ENCODE results near the gene TM9SF4. TPM values are rescaled to one million over a fixed set of nuclear protein-coding genes. Genes with fewer than 3 reads are reported as not detected.

The TM9SF4 gene
- total RNA-seq, 1 donor from 2014 or later = 29.2 TPM

DNA sequence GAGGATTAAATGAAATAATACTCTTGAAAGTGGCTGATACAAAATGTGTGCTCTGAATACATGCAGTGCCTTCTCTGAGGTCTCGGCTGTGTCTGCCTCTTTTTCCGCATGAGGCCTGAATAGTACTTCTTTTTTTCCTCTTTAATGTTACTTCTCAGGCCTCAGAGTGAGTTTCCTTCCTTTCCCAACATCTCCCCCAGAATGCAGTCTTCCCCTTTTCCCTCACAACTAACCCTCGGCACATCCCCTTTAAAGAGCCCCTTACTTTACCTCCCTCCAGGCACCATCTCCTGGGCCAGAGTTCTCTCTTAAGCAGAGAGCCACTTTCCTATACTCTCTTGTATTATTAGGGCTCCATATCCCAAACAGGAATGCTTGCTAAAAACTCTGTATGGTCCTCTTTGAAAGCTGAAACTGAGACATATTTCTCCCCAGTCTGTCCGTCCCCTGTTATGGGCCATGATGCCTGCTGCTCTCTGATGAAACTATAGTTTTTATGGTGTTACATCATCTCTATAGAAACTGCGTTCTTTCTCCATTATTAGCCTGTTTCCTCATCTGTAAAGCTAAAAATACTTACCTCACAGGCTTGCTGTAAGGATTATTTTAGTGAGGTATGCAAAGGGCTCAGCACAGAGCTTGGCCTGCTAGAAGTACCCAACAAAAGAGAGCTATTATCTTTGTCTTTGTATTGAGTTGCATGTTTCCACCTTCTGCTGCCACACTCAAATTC is 95.8 kb downstream of the TM9SF4 start:
- no peaks in the 10 kb centered on the region for H3K27me3 ChIP-seq
- no peak for DNase-seq (ENCODE audit: low spot score in 2 of 2)
- TF ChIP-seq, protein P1, sequence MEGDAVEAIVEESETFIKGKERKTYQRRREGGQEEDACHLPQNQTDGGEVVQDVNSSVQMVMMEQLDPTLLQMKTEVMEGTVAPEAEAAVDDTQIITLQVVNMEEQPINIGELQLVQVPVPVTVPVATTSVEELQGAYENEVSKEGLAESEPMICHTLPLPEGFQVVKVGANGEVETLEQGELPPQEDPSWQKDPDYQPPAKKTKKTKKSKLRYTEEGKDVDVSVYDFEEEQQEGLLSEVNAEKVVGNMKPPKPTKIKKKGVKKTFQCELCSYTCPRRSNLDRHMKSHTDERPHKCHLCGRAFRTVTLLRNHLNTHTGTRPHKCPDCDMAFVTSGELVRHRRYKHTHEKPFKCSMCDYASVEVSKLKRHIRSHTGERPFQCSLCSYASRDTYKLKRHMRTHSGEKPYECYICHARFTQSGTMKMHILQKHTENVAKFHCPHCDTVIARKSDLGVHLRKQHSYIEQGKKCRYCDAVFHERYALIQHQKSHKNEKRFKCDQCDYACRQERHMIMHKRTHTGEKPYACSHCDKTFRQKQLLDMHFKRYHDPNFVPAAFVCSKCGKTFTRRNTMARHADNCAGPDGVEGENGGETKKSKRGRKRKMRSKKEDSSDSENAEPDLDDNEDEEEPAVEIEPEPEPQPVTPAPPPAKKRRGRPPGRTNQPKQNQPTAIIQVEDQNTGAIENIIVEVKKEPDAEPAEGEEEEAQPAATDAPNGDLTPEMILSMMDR (IDR thresholded peaks at IDR 0.05) = no peak
- H3K9me3 ChIP-seq = no peaks in the 10 kb centered on the region
- H3K27ac ChIP-seq = peak overlapping the region; percentile 19 to 78
- H3K4me3 ChIP-seq = peak overlapping the region in 1 of 2 donors; percentile 95
- peaks cover 0 to 33% of the 10 kb centered on the region in 2 donors for H3K4me1 ChIP-seq
- intact Hi-C loops (cut with DNase I) = loop anchor here (5.0 to 10.0 kb wide), 3 partner anchors 72 to 380 kb away; partner anchors contain the start of genes DUSP15, KIF3B and TTLL9
- H3K36me3 ChIP-seq = peaks cover 16 to 17% of the 10 kb centered on the region in 2 donors

DNA sequence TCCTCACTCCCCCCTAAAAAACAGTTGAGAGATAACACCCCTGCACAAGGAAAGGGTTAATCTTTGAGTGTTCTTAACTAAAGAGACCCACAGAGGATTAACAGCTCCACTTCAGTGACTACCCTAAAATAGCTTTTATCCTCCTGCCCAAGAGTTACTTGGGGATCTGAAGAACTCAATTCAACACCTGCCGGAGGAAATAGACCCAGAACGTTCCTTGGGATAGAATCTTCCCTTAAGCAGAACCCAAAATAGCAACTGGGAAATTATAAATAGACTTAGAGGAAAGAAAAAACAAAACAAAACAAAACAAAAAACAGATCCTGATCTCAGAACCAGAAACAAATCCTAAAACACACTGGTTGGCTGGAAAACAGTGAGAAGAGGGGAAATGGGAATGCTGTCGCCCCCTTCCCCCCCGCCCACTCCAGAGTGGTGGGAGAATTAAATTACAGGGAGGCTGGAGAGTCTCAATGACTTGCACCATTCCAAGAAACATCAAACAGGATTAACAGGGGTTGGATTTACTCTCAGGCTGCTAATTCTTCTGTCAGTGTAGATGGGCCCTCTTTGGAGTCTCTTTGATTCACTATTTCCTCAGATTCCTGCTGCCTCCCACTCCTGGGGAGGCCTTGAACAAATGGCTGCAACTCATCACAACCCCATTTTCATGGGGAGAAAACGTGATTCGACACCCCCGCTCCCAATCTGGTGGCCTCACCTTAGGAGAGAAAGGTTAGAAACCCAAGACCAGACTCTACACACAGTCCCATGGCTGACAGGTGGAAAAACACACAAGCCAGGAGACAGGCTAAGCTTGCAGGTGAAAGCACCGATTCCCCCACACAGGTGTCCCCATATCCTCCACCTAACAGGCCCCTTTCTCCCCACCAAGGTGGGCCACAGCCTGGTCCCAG is 96.6 kb downstream of the TM9SF4 start:
- TF ChIP-seq, protein P1 (IDR thresholded peaks at IDR 0.05) = no peak
- H3K4me1 ChIP-seq = peaks cover 0 to 33% of the 10 kb centered on the region in 2 donors
- intact Hi-C loops (cut with DNase I) = loop anchor here (5.0 to 10.0 kb wide), 3 partner anchors 71 to 381 kb away; partner anchors contain the start of genes DUSP15, KIF3B and TTLL9
- H3K27ac ChIP-seq = peak overlapping the region; percentile 77 to 78
- peaks cover 10 to 13% of the 10 kb centered on the region in 2 donors for H3K36me3 ChIP-seq
- no peaks in the 10 kb centered on the region for H3K27me3 ChIP-seq
- H3K4me3 ChIP-seq = peak overlapping the region; percentile 95 to 97
- H3K9me3 ChIP-seq = no peaks in the 10 kb centered on the region
- no peak for DNase-seq (ENCODE audit: low spot score in 2 of 2)

DNA sequence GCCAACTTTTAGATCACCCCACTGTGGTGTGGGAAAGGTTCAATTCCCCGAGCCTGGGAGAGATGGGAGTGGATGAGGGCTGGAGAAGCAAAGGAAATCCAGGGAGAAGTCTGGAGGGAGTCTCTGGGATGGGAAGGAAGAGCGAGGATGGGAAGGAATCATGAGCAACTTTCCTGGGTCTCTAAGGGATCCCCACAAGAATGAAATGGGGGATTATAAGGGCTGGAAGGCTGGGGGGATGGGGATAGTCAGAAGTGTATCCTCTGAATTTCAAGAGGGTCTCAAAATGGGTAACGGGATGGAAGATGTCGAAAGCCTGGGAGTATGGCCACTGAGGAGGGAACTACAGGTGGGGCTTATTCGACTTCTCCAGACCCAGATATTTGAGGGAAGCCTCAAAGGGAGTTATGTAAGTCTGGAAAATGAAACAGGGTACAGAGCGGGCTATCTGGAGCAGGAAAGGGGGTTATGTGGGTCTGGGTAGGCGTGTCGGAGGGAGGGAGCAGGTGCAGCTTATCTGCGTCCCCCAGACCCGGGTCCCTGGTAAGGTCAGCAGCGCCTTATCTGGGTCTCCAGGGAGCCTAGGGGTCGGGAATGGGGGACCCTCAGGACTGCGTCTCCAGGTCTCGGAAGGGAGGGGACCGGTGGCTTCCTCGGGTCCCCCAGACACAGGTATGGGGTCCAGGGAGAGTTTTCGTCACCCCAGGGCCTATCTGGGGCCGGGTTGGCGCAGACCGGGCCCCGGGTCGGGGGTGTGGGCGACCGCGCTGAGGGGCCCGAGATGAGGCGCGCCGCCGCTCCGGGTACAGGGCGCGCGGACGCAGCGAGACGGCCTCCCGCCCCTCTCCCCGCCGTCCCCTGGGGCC is 97.5 kb downstream of the TM9SF4 start:
- TF ChIP-seq, protein P1 (IDR thresholded peaks at IDR 0.05) = no peak
- H3K36me3 ChIP-seq = peaks cover 2 to 6% of the 10 kb centered on the region in 2 donors
- H3K4me3 ChIP-seq = peak overlapping the region; percentile 95 to 97
- peaks cover 0 to 33% of the 10 kb centered on the region in 2 donors for H3K4me1 ChIP-seq
- intact Hi-C loops (cut with DNase I) = loop anchor here (1.0 to 10.0 kb wide), 6 partner anchors 70 to 382 kb away; partner anchors contain the start of genes ASXL1, DUSP15, KIF3B and TM9SF4
- no peaks in the 10 kb centered on the region for H3K9me3 ChIP-seq
- H3K27me3 ChIP-seq = no peaks in the 10 kb centered on the region
- DNase-seq (ENCODE audit: low spot score in 2 of 2) = no peak
- H3K27ac ChIP-seq = peak overlapping the region; percentile 77 to 78

DNA sequence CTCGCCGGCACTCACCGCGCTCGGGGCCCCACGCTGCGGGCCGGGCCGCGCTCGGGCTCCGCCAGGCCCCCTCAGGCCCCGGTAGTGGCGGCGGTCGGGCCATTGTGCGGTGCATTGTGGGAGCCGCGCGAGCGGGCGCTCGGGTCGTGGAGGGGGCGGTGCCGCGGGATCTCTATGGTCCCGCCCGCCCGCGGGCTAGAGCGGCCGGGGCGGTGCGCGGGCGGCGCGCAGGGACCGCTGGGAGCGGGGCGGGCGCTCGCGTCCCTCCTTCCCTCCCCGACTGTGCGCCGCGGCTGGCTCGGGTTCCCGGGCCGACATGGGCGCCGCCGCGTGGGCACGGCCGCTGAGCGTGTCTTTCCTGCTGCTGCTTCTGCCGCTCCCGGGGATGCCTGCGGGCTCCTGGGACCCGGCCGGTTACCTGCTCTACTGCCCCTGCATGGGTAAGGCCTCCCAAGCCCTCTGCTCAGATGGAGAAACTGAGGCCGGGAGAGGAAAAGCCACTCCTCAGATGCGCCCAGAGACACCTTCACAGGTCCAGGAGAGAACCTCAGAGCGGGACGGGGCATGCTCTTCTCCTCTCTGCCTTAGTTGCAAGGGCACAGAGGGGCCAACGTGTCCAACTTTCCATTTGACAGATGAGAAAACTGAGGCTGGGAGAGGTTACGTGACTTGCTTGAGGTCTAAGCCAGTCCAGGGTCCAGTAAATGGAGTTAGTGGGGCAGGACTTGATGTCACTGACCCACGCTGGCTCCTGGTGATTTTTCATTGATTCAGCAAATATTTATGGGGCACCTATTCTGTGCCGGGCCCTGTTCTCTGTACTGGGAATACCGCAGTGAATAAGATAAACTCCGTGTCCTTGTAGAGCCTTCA is 98.3 kb downstream of the TM9SF4 start, which contains the start of the genes PLAGL2 and POFUT1:
PLAGL2 (minus strand) TSS at position 118 of the 873 bp plus-strand sequence. CDS start 5,565 bp downstream, outside the sequence.
POFUT1 (plus strand) TSS at position 255 of the 873 bp plus-strand sequence; CDS start at position 317, 62 bp downstream.
- Histone ChIP-seq H3K4me1 (peaks cover 0 to 33% of the 10 kb centered on the region in 2 donors), H3K27ac (peak within 1 kb of the TSS; percentile 77 to 78)
- intact Hi-C loops (cut with DNase I) = loop anchor here (1.0 to 10.0 kb wide), 6 partner anchors 69 to 383 kb away; partner anchors contain the start of genes ASXL1, DUSP15, KIF3B and TM9SF4

More for the DNA sequence above, 98.3 kb downstream of the TM9SF4 start, which contains the start of the genes PLAGL2 and POFUT1:
- DNase-seq (ENCODE audit: low spot score in 2 of 2) = peak; percentile 36 to 93
- Histone ChIP-seq H3K36me3 (peaks cover 0 to 11% of the 10 kb centered on the region in 2 donors), H3K4me3 (peak within 1 kb of the TSS; percentile 95 to 97), H3K9me3 (no peaks in the 10 kb centered on the region), H3K27me3 (no peaks in the 10 kb centered on the region)
- TF ChIP-seq, protein P1 (IDR thresholded peaks at IDR 0.05) = peak in 1 of 3 experiments; percentile 13
